ENCODE results near the gene ZBP1. TPM values are rescaled to one million over a fixed set of nuclear protein-coding genes. Genes with fewer than 3 reads are reported as not detected.
A peak's percentile ranks its signal among the peaks of the same experiment; 100 is the strongest.

ZBP1 gene
- total and polyA plus RNA-seq, 7 donors, result 0.36 to 17.2 (median 1.2) TPM; not detected in 2

- intact Hi-C loops (cut with DNase I), result loop anchor here (5.0 kb wide), 1 partner anchor 194 kb away; no protein-coding TSS in a partner anchor
- TF ChIP-seq POLR2A (IDR thresholded peaks at IDR 0.05) (no peak), POLR2AphosphoS5 (IDR thresholded peaks at IDR 0.05) (no peak), EP300 (IDR thresholded peaks at IDR 0.05) (no peak)
- TF ChIP-seq, protein P1, sequence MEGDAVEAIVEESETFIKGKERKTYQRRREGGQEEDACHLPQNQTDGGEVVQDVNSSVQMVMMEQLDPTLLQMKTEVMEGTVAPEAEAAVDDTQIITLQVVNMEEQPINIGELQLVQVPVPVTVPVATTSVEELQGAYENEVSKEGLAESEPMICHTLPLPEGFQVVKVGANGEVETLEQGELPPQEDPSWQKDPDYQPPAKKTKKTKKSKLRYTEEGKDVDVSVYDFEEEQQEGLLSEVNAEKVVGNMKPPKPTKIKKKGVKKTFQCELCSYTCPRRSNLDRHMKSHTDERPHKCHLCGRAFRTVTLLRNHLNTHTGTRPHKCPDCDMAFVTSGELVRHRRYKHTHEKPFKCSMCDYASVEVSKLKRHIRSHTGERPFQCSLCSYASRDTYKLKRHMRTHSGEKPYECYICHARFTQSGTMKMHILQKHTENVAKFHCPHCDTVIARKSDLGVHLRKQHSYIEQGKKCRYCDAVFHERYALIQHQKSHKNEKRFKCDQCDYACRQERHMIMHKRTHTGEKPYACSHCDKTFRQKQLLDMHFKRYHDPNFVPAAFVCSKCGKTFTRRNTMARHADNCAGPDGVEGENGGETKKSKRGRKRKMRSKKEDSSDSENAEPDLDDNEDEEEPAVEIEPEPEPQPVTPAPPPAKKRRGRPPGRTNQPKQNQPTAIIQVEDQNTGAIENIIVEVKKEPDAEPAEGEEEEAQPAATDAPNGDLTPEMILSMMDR (IDR thresholded peaks at IDR 0.05), result no peak
- H3K9me3 ChIP-seq, result no peaks in the 10 kb centered on the region
- no peaks in the 10 kb centered on the region for H3K27me3 ChIP-seq
- DNase-seq, result no peak
- H3K36me3 ChIP-seq, result no peaks in the 10 kb centered on the region
- H3K27ac ChIP-seq, result peak overlapping the region; percentile 67 to 79 (median 72)
- peaks cover 0 to 62% (median 49%) of the 10 kb centered on the region in 4 donors for H3K4me1 ChIP-seq
- no peak overlapping the region for H3K4me3 ChIP-seq
- 78 to 84% methylated on average over 14 of the region's 14 CpGs for WGBS, 2 donors
Observed at GRCh38 chr20:57581202-57582028, 38.8 kb downstream of the ZBP1 start.

- no peak for TF ChIP-seq POLR2AphosphoS5 (IDR thresholded peaks at IDR 0.05)
- no peak for TF ChIP-seq POLR2A (IDR thresholded peaks at IDR 0.05)
- TF ChIP-seq, protein P1 (IDR thresholded peaks at IDR 0.05), result no peak
- TF ChIP-seq EP300 (IDR thresholded peaks at IDR 0.05), result no peak
- Histone ChIP-seq H3K9me3 (no peaks in the 10 kb centered on the region), H3K27ac (peak overlapping the region in 3 of 4 donors; percentile 48 to 79 (median 75)), H3K36me3 (no peaks in the 10 kb centered on the region), H3K27me3 (no peaks in the 10 kb centered on the region), H3K4me3 (no peak overlapping the region), H3K4me1 (peaks cover 0 to 54% (median 43%) of the 10 kb centered on the region in 4 donors)
- intact Hi-C loops (cut with DNase I), result loop anchor here (5.0 kb wide), 1 partner anchor 193 kb away; no protein-coding TSS in a partner anchor
- WGBS, 2 donors, result 47 to 72% methylated on average over 13 of the region's 13 CpGs
- peak; percentile 60 for DNase-seq
Observed at GRCh38 chr20:57580478-57581201, 39.6 kb downstream of the ZBP1 start.

GRCh38 chr20:57579898-57580447 lies 40.3 kb downstream of the ZBP1 start:
- TF ChIP-seq EP300 (IDR thresholded peaks at IDR 0.05) (peak in 3 of 4 donors; percentile 23 to 66 (median 36)), POLR2A (IDR thresholded peaks at IDR 0.05) (no peak), POLR2AphosphoS5 (IDR thresholded peaks at IDR 0.05) (peak in 3 of 4 donors; percentile 66 to 81 (median 75))
- TF ChIP-seq, protein P1 (IDR thresholded peaks at IDR 0.05), result no peak
- no peaks in the 10 kb centered on the region for H3K36me3 ChIP-seq
- intact Hi-C loops (cut with DNase I), result loop anchor here (5.0 kb wide), 1 partner anchor 193 kb away; no protein-coding TSS in a partner anchor
- no peaks in the 10 kb centered on the region for H3K9me3 ChIP-seq
- peak; percentile 73 for DNase-seq
- peaks cover 0 to 47% (median 42%) of the 10 kb centered on the region in 4 donors for H3K4me1 ChIP-seq
- no peaks in the 10 kb centered on the region for H3K27me3 ChIP-seq
- H3K27ac ChIP-seq, result peak overlapping the region in 3 of 4 donors; percentile 48 to 79 (median 75)
- WGBS, 2 donors, result 7 to 27% methylated on average over 21 of the region's 21 CpGs
- H3K4me3 ChIP-seq, result no peak overlapping the region

DNA sequence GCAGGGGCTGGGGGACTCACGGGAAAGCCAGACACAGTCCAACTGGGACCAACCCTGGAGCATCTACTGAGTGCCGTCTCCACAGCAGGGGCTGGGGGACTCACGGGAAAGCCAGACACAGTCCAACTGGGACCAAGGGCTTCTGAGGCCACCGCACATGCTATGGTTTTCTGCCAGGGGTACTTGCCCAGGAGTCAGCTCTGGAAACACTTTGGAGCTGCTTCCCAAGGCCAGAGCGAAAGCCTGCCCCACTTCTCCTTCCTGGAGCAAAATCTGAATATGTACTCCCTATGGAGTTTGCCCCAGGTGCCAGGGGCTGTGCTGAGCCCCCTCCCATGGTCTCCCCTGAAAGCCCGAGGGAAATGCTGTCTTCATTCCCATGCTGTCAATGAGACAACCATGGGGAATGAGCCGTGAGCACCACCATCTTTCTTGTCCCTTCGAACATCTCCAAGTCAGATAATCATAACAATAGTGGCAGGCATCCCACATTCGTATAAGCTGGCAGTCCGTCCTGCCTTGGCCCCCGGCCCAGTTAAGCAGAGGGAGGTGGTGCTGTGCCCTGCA lies 40.8 kb downstream of the ZBP1 start:
- TF ChIP-seq, protein P1 (IDR thresholded peaks at IDR 0.05), result no peak
- TF ChIP-seq EP300 (IDR thresholded peaks at IDR 0.05) (no peak), POLR2AphosphoS5 (IDR thresholded peaks at IDR 0.05) (no peak), POLR2A (IDR thresholded peaks at IDR 0.05) (no peak)
- DNase-seq, result no peak
- 64 to 68% methylated on average over 11 of the region's 11 CpGs for WGBS, 2 donors
- Histone ChIP-seq H3K27me3 (no peaks in the 10 kb centered on the region), H3K27ac (peak overlapping the region in 2 of 4 donors; percentile 75 to 79), H3K4me3 (no peak overlapping the region), H3K9me3 (no peaks in the 10 kb centered on the region), H3K4me1 (peaks cover 0 to 43% (median 42%) of the 10 kb centered on the region in 4 donors), H3K36me3 (no peaks in the 10 kb centered on the region)
- intact Hi-C loops (cut with DNase I), result no loop called here
